T-helper 1 cell (primary cell): ENCODE results near the gene PXN.
"Not testable (repeated sequence)": the region's sequence is repeated elsewhere in the genome, so short reads cannot be mapped to it uniquely, and the experiment has no call there.

Experiments used
- DNase-seq, 5 donors: peaks; one replicate each; pipeline ENCODE4 v3.0.0-alpha.2; 2012 to 2020

The PXN gene

GRCh38 chr12:120206228-120206627 is 59.3 kb downstream of the PXN start:
- no peak for DNase-seq

- no peak for DNase-seq
Observed at GRCh38 chr12:120204171-120204570, 61.4 kb downstream of the PXN start.

- no peak for DNase-seq
Observed at GRCh38 chr12:120200364-120200800, 65.1 kb downstream of the PXN start.

- DNase-seq: peak in 1 of 5 donors; percentile 46
Observed at GRCh38 chr12:120199595-120200306, 65.8 kb downstream of the PXN start.

- DNase-seq: no peak
Observed at GRCh38 chr12:120199025-120199424, 66.5 kb downstream of the PXN start.

- DNase-seq: no peak
Observed at GRCh38 chr12:120197542-120197887, 68.0 kb downstream of the PXN start.

- not testable (repeated sequence) for DNase-seq
Observed at GRCh38 chr12:120196817-120197541, 68.6 kb downstream of the PXN start.

GRCh38 chr12:120196363-120196762 is 69.2 kb downstream of the PXN start:
- no peak for DNase-seq

- peak; percentile 75 to 85 (median 82) for DNase-seq
Observed at GRCh38 chr12:120194534-120195395, 70.8 kb downstream of the PXN start, which contains the start of gene GCN1. Gene GCN1 (minus strand): TSS chr12:120194715. CDS start chr12:120194697, 18 bp downstream.

- DNase-seq: no peak
Observed at GRCh38 chr12:120194226-120194533, 71.3 kb downstream of the PXN start.

- not testable (repeated sequence) for DNase-seq
Observed at GRCh38 chr12:120193286-120193685, 72.2 kb downstream of the PXN start.

- no peak for DNase-seq
Observed at GRCh38 chr12:120190985-120191480, 74.5 kb downstream of the PXN start.

GRCh38 chr12:120190386-120190785 is 75.1 kb downstream of the PXN start:
- no peak for DNase-seq

- DNase-seq: no peak
Observed at GRCh38 chr12:120186654-120187053, 78.9 kb downstream of the PXN start.

GRCh38 chr12:120183211-120183631 is 82.3 kb downstream of the PXN start:
- no peak for DNase-seq

- DNase-seq: no peak
Observed at GRCh38 chr12:120181991-120182631, 83.4 kb downstream of the PXN start.

GRCh38 chr12:120180975-120181374 is 84.6 kb downstream of the PXN start:
- DNase-seq: no peak

GRCh38 chr12:120175537-120175936 is 90.0 kb downstream of the PXN start:
- no peak for DNase-seq

- DNase-seq: no peak
Observed at GRCh38 chr12:120175062-120175461, 90.5 kb downstream of the PXN start.

GRCh38 chr12:120172053-120172452 is 93.5 kb downstream of the PXN start:
- DNase-seq: no peak

GRCh38 chr12:120170631-120171030 is 94.9 kb downstream of the PXN start:
- no peak for DNase-seq

GRCh38 chr12:120169946-120170345 is 95.6 kb downstream of the PXN start:
- DNase-seq: no peak

- DNase-seq: no peak
Observed at GRCh38 chr12:120168337-120168736, 97.2 kb downstream of the PXN start.
